HG02884 (cell line): ENCODE data around the gene PTPN4.
"Not testable (repeated sequence)": the region's sequence is repeated elsewhere in the genome, so short reads cannot be mapped to it uniquely, and the experiment has no call there.

Source experiments
- ATAC-seq: cut with Tn5 transposase; IDR thresholded peaks from one replicate; pipeline ENCODE4 v1.9.1; 2021; ENCODE audit warnings: mild to moderate bottlenecking, moderate library complexity; ENCODE audit not compliant: unreplicated experiment

Gene PTPN4

DNA sequence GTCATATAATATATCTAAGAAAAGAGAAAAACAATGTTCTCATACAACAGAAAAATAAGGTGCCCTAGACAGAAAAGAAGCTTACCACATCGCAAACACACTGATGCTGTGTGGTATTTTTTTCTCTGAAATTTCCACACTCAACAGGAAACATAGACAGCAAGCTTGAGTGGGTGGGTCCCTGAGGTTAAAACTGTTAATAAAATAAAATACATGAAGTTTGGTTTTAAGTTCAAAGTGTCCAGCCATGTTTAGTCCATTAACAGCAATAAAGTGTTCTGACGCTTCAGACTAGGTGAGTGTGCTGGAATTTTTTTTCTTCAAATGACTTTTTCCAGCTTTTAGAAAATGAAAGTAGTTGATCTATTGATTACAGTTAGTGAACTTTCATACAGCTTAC, 169.8 kb downstream of the PTPN4 start:
- no peak for ATAC-seq

DNA sequence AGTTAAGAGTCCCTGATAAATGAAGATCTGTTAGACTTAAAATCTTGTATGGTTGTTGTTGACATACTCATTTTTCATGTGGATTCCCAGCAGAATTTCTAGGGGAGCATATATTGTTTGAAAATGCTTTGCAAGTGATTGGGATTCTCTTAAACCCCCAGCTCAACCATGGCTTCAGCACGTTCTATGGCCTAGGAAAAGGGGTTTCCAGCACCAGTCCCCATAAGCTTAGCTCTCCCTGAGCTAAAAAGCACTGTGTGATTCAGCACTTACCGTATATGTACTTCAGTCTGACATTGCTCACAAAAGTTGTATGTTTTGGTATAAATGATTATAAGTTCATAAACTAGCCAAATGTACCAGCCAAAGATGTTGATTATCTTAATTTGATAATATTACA, 173.1 kb downstream of the PTPN4 start:
- no peak for ATAC-seq

DNA sequence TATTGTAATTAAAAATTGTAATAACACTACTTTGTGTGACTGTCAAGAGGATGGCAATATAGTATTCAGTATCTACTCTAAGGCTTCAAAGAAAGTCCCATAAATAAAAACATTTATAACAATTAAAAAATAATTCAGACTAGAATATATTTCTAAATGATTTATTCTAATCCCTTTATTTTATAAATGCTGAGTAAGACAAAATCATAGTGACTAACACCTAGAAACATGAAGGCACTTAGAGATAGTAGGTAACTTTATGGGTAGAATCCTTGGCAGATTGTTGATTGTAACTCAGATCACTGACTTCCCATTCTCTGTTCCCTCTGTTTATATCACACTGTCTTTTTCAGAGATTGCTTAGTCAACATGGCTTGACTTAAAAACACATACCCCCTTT, 174.6 kb downstream of the PTPN4 start:
- no peak for ATAC-seq

GRCh38 chr2:119937680-119938079, 178.0 kb downstream of the PTPN4 start:
- ATAC-seq: no peak

- no peak for ATAC-seq
These were observed 180.2 kb downstream of the PTPN4 start for GRCh38 chr2:119939915-119940314.

DNA sequence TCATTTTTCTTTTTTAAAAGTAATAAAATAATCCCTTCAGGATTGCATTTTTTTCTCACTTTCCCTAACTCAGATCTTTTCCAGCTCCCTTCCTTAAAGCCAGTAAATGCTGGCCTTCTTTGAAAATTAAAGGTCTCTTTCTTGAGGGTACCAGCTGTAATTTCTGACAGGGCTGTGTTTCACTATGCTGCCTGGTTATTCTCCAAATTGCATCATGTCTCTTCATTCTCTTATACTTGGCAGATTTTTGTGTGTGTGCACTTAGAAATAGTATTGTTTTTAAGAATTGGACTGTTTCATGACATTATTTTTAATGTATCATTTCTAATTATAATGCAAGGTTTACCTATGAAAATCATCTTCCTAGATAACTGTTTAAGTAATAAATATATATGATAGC, 181.1 kb downstream of the PTPN4 start:
- no peak for ATAC-seq

GRCh38 chr2:119941388-119941787, 181.7 kb downstream of the PTPN4 start:
- no peak for ATAC-seq

DNA sequence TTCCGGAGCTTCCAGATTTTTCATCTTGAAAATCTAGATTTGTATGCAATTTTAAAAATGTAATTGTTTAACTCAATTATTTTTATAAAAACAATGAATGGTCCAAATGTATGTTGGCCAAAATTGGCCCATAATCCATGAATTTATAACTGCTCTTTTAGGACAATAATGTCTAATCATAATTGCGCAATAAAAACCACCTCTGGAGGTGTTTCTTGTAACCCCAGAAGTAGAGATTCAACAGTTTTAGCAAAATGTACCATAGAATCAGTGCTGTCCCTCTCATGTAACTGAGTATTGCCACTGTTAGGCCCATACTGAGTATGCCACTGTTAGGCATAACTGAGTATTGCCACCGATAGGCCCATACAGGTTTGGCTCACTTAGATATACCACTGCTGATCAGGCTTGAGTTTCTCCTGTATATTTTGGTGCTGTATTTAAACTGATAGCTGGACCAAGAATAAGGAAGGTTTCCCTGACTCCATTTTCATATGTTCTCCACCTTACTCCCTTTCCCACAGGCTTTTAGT, 182.3 kb downstream of the PTPN4 start:
- no peak for ATAC-seq

GRCh38 chr2:119943058-119943457, 183.3 kb downstream of the PTPN4 start:
- no peak for ATAC-seq

GRCh38 chr2:119947535-119947934, 187.8 kb downstream of the PTPN4 start:
- ATAC-seq: no peak

DNA sequence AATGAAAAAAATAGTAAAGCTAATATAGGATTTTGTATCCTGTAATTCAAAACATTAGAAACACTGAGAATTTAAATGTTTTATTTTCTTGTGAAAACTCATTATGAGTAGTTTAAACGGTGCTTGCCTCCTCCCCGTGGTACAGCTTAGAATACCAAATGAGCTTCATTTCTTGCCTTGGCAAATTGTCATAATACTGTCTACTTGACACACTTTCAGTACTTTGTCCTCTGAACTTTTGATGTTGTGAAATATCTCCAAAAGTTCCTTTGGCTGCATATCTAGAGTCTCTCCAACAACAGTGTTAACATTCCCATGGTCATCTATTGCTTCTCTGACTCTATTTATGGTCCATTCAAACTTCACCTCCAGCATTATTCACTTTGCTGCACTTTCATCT, 191.2 kb downstream of the PTPN4 start:
- ATAC-seq: no peak

- ATAC-seq: no peak
These were observed 199.0 kb downstream of the PTPN4 start for GRCh38 chr2:119958670-119959268.

DNA sequence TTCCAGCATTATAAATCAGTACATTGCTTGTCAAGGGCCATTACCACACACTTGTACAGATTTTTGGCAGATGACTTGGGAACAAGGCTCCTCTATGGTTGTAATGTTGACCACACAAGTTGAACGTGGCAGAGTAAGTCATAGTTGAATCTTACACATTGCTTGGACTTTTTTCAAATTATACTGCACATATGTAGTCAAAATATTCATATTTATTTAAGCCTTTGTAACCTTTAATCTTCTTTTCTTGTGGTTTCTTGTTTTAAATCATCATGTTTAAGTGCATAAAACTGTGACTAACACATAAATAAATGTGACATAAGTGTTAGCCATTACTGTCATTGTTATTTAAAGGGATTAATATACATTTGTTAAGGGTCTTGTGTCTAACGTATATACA, 201.1 kb downstream of the PTPN4 start:
- no peak for ATAC-seq

DNA sequence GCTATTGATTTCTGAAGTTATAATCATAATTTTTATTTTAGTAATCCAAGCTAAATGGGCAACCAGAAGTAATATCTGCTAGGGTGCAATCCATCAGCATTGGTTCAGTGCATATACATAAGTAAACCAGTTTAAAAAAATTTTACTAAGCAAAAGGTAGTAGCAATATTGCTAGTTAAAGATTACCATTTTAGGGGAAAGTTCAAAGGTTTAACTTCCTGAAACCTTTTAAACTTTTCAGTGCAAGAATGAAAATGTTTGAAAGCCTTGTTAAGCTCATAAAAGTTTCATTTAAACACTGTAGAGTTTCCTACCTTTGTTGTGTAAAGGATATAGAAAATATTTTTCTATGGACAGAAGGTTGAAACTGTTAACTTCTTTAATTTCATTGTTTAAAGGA, 222.2 kb downstream of the PTPN4 start:
- no peak for ATAC-seq

GRCh38 chr2:119982506-119982905, 222.8 kb downstream of the PTPN4 start:
- ATAC-seq: no peak

- ATAC-seq: no peak
These were observed 223.4 kb downstream of the PTPN4 start for GRCh38 chr2:119983108-119983507.

DNA sequence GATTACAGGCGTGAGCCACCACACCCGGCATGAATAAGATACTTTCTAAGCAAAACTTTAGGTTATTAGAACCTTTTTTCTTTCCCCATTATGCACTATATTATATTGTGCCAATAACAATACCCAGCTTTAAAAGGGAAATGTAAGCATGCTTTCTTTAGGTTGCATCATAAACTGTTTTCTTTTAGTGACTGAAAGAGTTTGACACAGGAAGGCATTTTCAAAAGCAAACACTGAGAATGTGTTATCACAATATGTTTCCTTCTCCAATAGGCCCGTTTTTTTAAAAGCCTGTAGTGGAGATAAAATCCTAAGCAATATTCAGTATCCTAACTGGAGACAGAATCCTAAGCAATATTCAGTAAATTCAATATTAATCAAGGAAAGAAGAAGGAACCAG, 236.4 kb downstream of the PTPN4 start:
- ATAC-seq: no peak

DNA sequence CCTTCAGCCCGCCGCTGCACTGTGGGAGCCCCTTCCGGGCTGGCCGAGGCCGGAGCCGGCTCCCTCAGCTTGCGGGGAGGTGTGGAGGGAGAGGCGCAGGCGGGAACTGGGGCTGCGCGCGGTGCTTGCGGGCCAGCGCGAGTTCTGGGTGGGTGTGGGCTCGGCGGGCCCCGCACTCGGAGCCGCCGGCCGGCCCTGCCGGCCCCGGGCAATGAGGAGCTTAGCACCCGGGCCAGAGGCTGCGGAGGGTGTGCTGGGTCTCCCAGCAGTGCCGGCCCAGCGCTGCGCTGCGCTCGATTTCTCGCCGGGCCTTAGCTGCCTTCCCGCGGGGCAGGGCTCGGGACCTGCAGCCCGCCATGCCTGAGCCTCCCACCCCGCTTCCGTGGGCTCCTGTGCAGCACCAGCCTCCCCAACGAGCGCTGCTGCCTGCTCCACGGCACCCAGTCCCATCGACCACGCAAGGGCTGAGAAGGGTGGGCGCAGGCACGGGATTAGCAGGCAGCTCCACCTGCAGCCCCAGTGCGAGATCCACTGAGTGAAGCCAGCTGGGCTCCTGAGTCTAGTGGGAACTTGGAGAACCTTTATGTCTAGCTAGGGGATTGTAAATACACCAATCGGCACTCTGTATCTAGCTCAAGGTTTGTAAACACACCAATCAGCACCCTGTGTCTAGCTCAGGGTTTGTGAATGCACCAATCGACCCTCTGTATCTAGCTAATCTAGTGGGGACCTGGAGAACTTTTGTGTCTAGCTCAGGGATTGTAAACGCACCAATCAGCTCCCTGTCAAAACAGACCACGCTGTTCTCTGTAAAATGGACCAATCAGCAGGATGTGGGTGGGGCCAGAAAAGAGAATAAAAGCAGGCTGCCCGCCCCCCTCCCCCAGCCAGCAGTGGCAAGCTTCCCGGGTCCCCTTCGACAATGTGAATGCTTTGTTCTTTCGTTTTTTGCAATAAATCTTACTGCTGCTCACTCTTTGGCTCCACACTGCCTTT, 237.5 kb downstream of the PTPN4 start:
- not testable (repeated sequence) for ATAC-seq

- ATAC-seq: no peak
These were observed 241.7 kb downstream of the PTPN4 start for GRCh38 chr2:120001471-120001870.

DNA sequence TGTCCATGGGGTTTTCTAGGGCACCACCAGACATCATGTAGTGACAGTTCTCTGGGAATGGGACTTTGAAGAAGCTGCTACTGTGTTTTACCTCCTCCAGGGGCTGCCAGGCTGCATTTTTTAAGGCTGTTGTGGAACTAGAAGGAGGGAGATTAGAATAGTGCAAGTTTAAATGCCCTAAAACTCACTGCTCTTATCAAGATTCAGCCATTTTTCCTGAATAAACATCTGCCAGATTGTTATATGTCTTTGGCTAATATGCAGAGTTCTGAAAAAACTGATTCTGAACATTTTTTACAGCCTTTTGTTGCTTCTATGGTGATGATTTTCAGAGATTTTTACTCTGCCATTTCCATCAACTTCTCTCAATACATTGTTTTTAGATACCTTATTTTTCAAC, 244.5 kb downstream of the PTPN4 start:
- ATAC-seq: no peak

DNA sequence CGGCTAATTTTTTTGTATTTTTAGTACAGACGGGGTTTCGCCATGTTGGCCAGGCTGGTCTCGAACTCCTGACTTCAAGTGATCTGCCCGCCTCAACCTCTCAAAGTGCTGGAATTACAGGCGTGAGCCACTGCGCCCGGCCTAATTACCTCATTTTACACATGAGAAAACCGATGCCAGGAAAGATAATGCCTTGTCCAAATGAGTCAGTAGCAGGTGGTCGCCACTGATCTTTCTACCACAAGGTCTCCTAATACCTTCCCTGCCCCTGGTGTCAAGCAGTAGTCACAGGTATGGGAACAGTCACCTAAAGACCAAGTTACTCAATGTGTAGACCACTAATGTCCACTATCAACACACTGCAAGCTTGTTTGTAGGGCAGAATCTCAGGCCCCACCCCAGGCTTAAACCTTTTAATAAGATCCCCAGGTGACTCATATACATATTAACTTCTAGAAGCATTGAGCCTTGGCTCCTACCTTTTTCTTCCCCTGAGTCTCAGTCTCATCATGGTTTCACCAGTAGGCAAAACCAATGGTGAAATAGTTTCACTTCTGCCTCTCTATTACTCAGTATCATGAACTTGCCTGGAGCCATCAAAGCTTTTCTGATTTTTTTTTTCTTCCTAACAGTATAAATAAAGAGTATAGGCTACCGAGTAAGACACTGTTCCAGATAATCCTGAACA, 246.3 kb downstream of the PTPN4 start:
- ATAC-seq: peak; percentile 87
